ENCODE data around the gene KIF6. TPM values are rescaled to one million over a fixed set of nuclear protein-coding genes. Genes with fewer than 3 reads are reported as not detected.

KIF6 gene
- total and polyA plus RNA-seq, 4 experiments from 2014 or later: not detected

DNA sequence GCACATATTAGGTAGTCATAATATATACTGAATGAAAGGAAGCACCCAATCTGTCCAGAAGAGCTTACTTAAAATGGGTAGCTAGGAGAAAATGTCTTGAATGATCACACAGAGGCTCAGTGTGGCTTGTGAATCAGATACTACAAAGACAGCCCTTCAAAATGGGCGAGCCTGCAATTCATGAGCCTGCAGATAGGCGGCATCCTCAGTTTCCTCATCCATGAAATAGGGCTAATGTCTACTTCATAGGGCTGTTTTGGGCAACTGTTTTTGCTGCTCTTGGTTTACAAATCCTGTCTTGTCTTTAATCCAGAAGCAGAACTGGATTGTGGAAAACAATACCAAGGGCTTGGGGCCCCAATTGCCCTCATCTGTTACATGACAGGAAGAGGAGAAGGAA, 273.4 kb downstream of the KIF6 start:
- Mint-ChIP-seq H3K27ac (no peak overlapping the region), H3K4me3 (no peak overlapping the region), H3K36me3 (no peaks in the 10 kb centered on the region), H3K9me3 (peaks cover 0 to 18% (median 9%) of the 10 kb centered on the region in 8 donors), H3K4me1 (no peaks in the 10 kb centered on the region), H3K27me3 (peaks cover 3 to 14% of the 10 kb centered on the region in 2 donors)
- Histone ChIP-seq H3K36me3 (ENCODE audit: insufficient read depth, low read length) (no peaks in the 10 kb centered on the region), H3K4me3 (ENCODE audit: low read length in 2 of 2) (no peak overlapping the region), H3K27ac (ENCODE audit: low read depth, low read length) (no peak overlapping the region), H3K27me3 (ENCODE audit: insufficient read depth, low read length) (no peaks in the 10 kb centered on the region), H3K4me1 (ENCODE audit: insufficient read depth, low read length) (no peaks in the 10 kb centered on the region), H3K9me3 (ENCODE audit: control insufficient read depth in 1 of 2, low read length in 2 of 2) (no peaks in the 10 kb centered on the region)
- ChIA-PET POLR2A (ENCODE audit: partially characterized antibody) (no interaction called here), CTCF (ENCODE audit: partially characterized antibody) (no interaction called here)
- intact Hi-C loops (cut with micrococcal nuclease): no loop called here
- DNase-seq: no peak

- peak overlapping the region in 1 of 7 donors; percentile 42 for H3K27ac Mint-ChIP-seq
- no peak overlapping the region for H3K4me3 Mint-ChIP-seq
- intact Hi-C loops (cut with micrococcal nuclease): no loop called here
- POLR2A ChIA-PET (ENCODE audit: partially characterized antibody): no interaction called here
- Histone ChIP-seq H3K36me3 (ENCODE audit: insufficient read depth, low read length) (no peaks in the 10 kb centered on the region), H3K27me3 (ENCODE audit: insufficient read depth, low read length) (no peaks in the 10 kb centered on the region), H3K27ac (ENCODE audit: low read depth, low read length) (no peak overlapping the region), H3K4me1 (ENCODE audit: insufficient read depth, low read length) (no peaks in the 10 kb centered on the region), H3K4me3 (ENCODE audit: low read length in 2 of 2) (no peak overlapping the region), H3K9me3 (ENCODE audit: control insufficient read depth in 1 of 2, low read length in 2 of 2) (no peaks in the 10 kb centered on the region)
- H3K9me3 Mint-ChIP-seq: peaks cover 0 to 14% (median 5%) of the 10 kb centered on the region in 8 donors
- no peak for DNase-seq
- H3K4me1 Mint-ChIP-seq: no peaks in the 10 kb centered on the region
- CTCF ChIA-PET (ENCODE audit: partially characterized antibody): no interaction called here
- peaks cover 3 to 14% of the 10 kb centered on the region in 2 donors for H3K27me3 Mint-ChIP-seq
- H3K36me3 Mint-ChIP-seq: no peaks in the 10 kb centered on the region
Observed at GRCh38 chr6:39449022-39449421, 276.2 kb downstream of the KIF6 start.

GRCh38 chr6:39446909-39447308, 278.3 kb downstream of the KIF6 start:
- Mint-ChIP-seq H3K36me3 (no peaks in the 10 kb centered on the region), H3K4me3 (no peak overlapping the region), H3K27ac (no peak overlapping the region), H3K27me3 (peaks cover 3 to 11% of the 10 kb centered on the region in 2 donors), H3K9me3 (no peaks in the 10 kb centered on the region), H3K4me1 (no peaks in the 10 kb centered on the region)
- Histone ChIP-seq H3K4me3 (ENCODE audit: low read length in 2 of 2) (no peak overlapping the region), H3K36me3 (ENCODE audit: insufficient read depth, low read length) (no peaks in the 10 kb centered on the region), H3K4me1 (ENCODE audit: insufficient read depth, low read length) (no peaks in the 10 kb centered on the region), H3K9me3 (ENCODE audit: control insufficient read depth in 1 of 2, low read length in 2 of 2) (no peaks in the 10 kb centered on the region), H3K27me3 (ENCODE audit: insufficient read depth, low read length) (no peaks in the 10 kb centered on the region), H3K27ac (ENCODE audit: low read depth, low read length) (no peak overlapping the region)
- CTCF ChIA-PET (ENCODE audit: partially characterized antibody): no interaction called here
- POLR2A ChIA-PET (ENCODE audit: partially characterized antibody): no interaction called here
- no peak for DNase-seq
- intact Hi-C loops (cut with micrococcal nuclease): no loop called here

- Mint-ChIP-seq H3K36me3 (no peaks in the 10 kb centered on the region), H3K9me3 (no peaks in the 10 kb centered on the region), H3K27me3 (peaks cover 5% of the 10 kb centered on the region in 2 donors), H3K4me1 (no peaks in the 10 kb centered on the region), H3K4me3 (peak overlapping the region in 1 of 8 donors; percentile 28), H3K27ac (no peak overlapping the region)
- intact Hi-C loops (cut with micrococcal nuclease): no loop called here
- H3K36me3 ChIP-seq (ENCODE audit: insufficient read depth, low read length): no peaks in the 10 kb centered on the region
- H3K27ac ChIP-seq (ENCODE audit: low read depth, low read length): no peak overlapping the region
- no peaks in the 10 kb centered on the region for H3K27me3 ChIP-seq (ENCODE audit: insufficient read depth, low read length)
- H3K9me3 ChIP-seq (ENCODE audit: control insufficient read depth in 1 of 2, low read length in 2 of 2): no peaks in the 10 kb centered on the region
- H3K4me3 ChIP-seq (ENCODE audit: low read length in 2 of 2): no peak overlapping the region
- CTCF ChIA-PET (ENCODE audit: partially characterized antibody): no interaction called here
- POLR2A ChIA-PET (ENCODE audit: partially characterized antibody): no interaction called here
- no peak for DNase-seq
- no peaks in the 10 kb centered on the region for H3K4me1 ChIP-seq (ENCODE audit: insufficient read depth, low read length)
Observed at GRCh38 chr6:39445667-39446066, 279.5 kb downstream of the KIF6 start.

GRCh38 chr6:39444479-39445019, 280.7 kb downstream of the KIF6 start:
- no peaks in the 10 kb centered on the region for H3K4me1 Mint-ChIP-seq
- H3K9me3 ChIP-seq (ENCODE audit: control insufficient read depth in 1 of 2, low read length in 2 of 2): no peaks in the 10 kb centered on the region
- H3K9me3 Mint-ChIP-seq: peaks cover 0 to 2% (median 0%) of the 10 kb centered on the region in 8 donors
- H3K27ac ChIP-seq (ENCODE audit: low read depth, low read length): no peak overlapping the region
- H3K4me3 Mint-ChIP-seq: no peak overlapping the region
- intact Hi-C loops (cut with micrococcal nuclease): no loop called here
- ChIA-PET POLR2A (ENCODE audit: partially characterized antibody) (no interaction called here), CTCF (ENCODE audit: partially characterized antibody) (no interaction called here)
- peak overlapping the region in 1 of 7 donors; percentile 15 for H3K27ac Mint-ChIP-seq
- H3K4me1 ChIP-seq (ENCODE audit: insufficient read depth, low read length): no peaks in the 10 kb centered on the region
- H3K4me3 ChIP-seq (ENCODE audit: low read length in 2 of 2): no peak overlapping the region
- no peaks in the 10 kb centered on the region for H3K36me3 ChIP-seq (ENCODE audit: insufficient read depth, low read length)
- no peaks in the 10 kb centered on the region for H3K27me3 ChIP-seq (ENCODE audit: insufficient read depth, low read length)
- no peak for DNase-seq
- H3K36me3 Mint-ChIP-seq: no peaks in the 10 kb centered on the region
- peaks cover 6 to 7% of the 10 kb centered on the region in 2 donors for H3K27me3 Mint-ChIP-seq

DNA sequence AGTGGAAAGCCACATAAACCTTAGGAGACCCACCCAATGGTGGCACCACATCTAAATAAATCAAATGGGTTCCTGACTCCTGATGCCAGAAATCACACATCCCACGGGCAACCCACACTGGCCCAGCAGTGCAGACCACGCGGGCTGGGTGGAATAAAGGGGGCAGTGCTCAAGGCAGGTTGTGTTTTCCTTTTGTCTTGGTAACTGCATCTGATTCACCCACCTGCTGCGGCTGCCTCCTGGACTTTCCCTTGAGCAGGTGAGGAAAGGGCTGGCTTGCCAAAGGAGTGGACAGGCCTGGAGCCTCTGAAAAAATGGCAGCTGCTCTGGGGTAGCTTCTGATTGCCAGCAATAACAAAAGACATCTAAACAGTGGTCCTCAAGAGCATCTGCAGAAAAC, 283.2 kb downstream of the KIF6 start:
- no peak for DNase-seq
- Mint-ChIP-seq H3K27ac (no peak overlapping the region), H3K36me3 (no peaks in the 10 kb centered on the region), H3K4me3 (no peak overlapping the region), H3K4me1 (no peaks in the 10 kb centered on the region), H3K9me3 (peaks cover 0 to 4% (median 0%) of the 10 kb centered on the region in 8 donors), H3K27me3 (peaks cover 3 to 5% of the 10 kb centered on the region in 2 donors)
- intact Hi-C loops (cut with micrococcal nuclease): no loop called here
- Histone ChIP-seq H3K27ac (ENCODE audit: low read depth, low read length) (no peak overlapping the region), H3K27me3 (ENCODE audit: insufficient read depth, low read length) (no peaks in the 10 kb centered on the region), H3K9me3 (ENCODE audit: control insufficient read depth in 1 of 2, low read length in 2 of 2) (no peaks in the 10 kb centered on the region), H3K36me3 (ENCODE audit: insufficient read depth, low read length) (no peaks in the 10 kb centered on the region), H3K4me3 (ENCODE audit: low read length in 2 of 2) (no peak overlapping the region), H3K4me1 (ENCODE audit: insufficient read depth, low read length) (no peaks in the 10 kb centered on the region)
- CTCF ChIA-PET (ENCODE audit: partially characterized antibody): no interaction called here
- POLR2A ChIA-PET (ENCODE audit: partially characterized antibody): no interaction called here

DNA sequence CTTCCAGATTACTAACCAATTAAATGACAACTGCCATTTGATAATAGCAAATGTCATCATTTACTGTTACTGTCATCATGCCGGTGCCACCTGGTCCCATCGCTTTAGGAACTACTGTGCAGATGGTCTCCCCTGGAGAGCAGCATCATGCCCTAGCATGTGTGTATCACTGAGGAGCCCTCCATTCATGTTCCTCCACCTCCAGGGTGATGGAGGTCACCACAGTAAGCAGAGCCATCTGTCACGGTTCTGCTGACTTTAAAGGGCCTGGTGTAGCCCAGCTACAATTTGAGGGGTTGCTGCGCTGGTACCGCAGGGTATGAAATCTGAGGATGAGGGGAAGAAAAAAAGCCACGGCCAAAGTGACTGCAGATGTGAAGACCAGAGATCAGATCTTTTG, 283.9 kb downstream of the KIF6 start:
- intact Hi-C loops (cut with micrococcal nuclease): no loop called here
- H3K9me3 Mint-ChIP-seq: peaks cover 0 to 8% (median 0%) of the 10 kb centered on the region in 8 donors
- H3K36me3 ChIP-seq (ENCODE audit: insufficient read depth, low read length): no peaks in the 10 kb centered on the region
- H3K4me3 Mint-ChIP-seq: no peak overlapping the region
- H3K4me1 ChIP-seq (ENCODE audit: insufficient read depth, low read length): no peaks in the 10 kb centered on the region
- no peaks in the 10 kb centered on the region for H3K4me1 Mint-ChIP-seq
- H3K36me3 Mint-ChIP-seq: no peaks in the 10 kb centered on the region
- H3K4me3 ChIP-seq (ENCODE audit: low read length in 2 of 2): no peak overlapping the region
- H3K27me3 Mint-ChIP-seq: peaks cover 4 to 5% of the 10 kb centered on the region in 2 donors
- no peaks in the 10 kb centered on the region for H3K9me3 ChIP-seq (ENCODE audit: control insufficient read depth in 1 of 2, low read length in 2 of 2)
- H3K27me3 ChIP-seq (ENCODE audit: insufficient read depth, low read length): no peaks in the 10 kb centered on the region
- no peak overlapping the region for H3K27ac Mint-ChIP-seq
- DNase-seq: no peak
- H3K27ac ChIP-seq (ENCODE audit: low read depth, low read length): no peak overlapping the region
- ChIA-PET CTCF (ENCODE audit: partially characterized antibody) (no interaction called here), POLR2A (ENCODE audit: partially characterized antibody) (no interaction called here)

DNA sequence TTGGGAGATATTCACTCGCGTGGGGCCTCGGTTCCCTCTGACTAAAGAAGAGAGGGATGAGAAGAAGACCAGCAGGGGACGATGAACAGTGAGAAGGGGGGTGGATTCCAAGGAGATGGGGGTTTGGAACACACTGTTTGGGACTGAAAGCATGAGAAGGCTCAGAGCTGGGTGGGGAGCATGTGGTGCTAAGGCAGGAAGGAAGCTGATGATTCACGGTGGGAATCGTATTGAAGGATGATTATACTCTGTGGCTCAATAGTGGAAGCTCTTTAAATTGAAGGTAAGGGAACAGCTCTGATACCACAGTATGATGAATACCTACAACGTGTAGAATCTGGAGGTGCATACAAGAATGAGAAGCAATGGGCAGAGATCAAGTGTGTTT, 285.2 kb downstream of the KIF6 start:
- Mint-ChIP-seq H3K36me3 (no peaks in the 10 kb centered on the region), H3K27ac (no peak overlapping the region), H3K4me1 (no peaks in the 10 kb centered on the region), H3K9me3 (peaks cover 0 to 17% (median 1%) of the 10 kb centered on the region in 8 donors), H3K4me3 (no peak overlapping the region), H3K27me3 (peaks cover 5 to 6% of the 10 kb centered on the region in 2 donors)
- Histone ChIP-seq H3K4me1 (ENCODE audit: insufficient read depth, low read length) (no peaks in the 10 kb centered on the region), H3K36me3 (ENCODE audit: insufficient read depth, low read length) (no peaks in the 10 kb centered on the region), H3K27ac (ENCODE audit: low read depth, low read length) (no peak overlapping the region), H3K4me3 (ENCODE audit: low read length in 2 of 2) (no peak overlapping the region), H3K27me3 (ENCODE audit: insufficient read depth, low read length) (no peaks in the 10 kb centered on the region), H3K9me3 (ENCODE audit: control insufficient read depth in 1 of 2, low read length in 2 of 2) (no peaks in the 10 kb centered on the region)
- ChIA-PET POLR2A (ENCODE audit: partially characterized antibody) (no interaction called here), CTCF (ENCODE audit: partially characterized antibody) (no interaction called here)
- DNase-seq: no peak
- intact Hi-C loops (cut with micrococcal nuclease): no loop called here
